Urinary bladder (tissue), 4 donors: ENCODE results near the gene TSPAN14. TPM values are rescaled to one million over a fixed set of nuclear protein-coding genes. Genes with fewer than 3 reads are reported as not detected.

Experiments used
- DNase-seq: peaks from one replicate; pipeline ENCODE4 v3.0.0-alpha.2; 2015; ENCODE audit errors: extremely low spot score
- H3K27ac ChIP-seq: one replicate; pipeline ENCODE4 v1.5.1; 2013; ENCODE audit warnings: low read depth, mild to moderate bottlenecking, moderate library complexity
- H3K36me3 ChIP-seq: one replicate; pipeline ENCODE4 v1.6.1; 2013; ENCODE audit warnings: mild to moderate bottlenecking, moderate library complexity; ENCODE audit not compliant: insufficient read depth
- H3K4me1 ChIP-seq: one replicate; pipeline ENCODE4 v1.6.1; 2013; ENCODE audit warnings: mild to moderate bottlenecking, moderate library complexity; ENCODE audit not compliant: insufficient read depth
- H3K4me3 ChIP-seq: one replicate; pipeline ENCODE4 v1.5.1; 2013; ENCODE audit warnings: low read depth, low read length
- WGBS: extraction: QIAGEN DNeasy Blood & Tissue Kit; methylation state at CpG from one replicate; pipeline ENCODE4 v1.1.7; 2013; 5-methylcytosine and 5-hydroxymethylcytosine counted together
- polyA plus RNA-seq: library from polyadenylated mRNA; stranded (reverse); fragments of 200-250 nt; gene quantifications from one replicate; pipeline ENCODE4 v1.2.3, GENCODE V29; 2013
- total RNA-seq: library from RNA; depleted of rRNA; stranded (reverse); fragments of >200 nt; gene quantifications from one replicate; pipeline ENCODE4 v1.2.3, GENCODE V29; 2014
- donor health status: healthy with polysubstance abuse.
- donor health status: healthy.

Gene TSPAN14
- total and polyA plus RNA-seq, 2 donors, result 26.4 to 65.1 TPM

DNA sequence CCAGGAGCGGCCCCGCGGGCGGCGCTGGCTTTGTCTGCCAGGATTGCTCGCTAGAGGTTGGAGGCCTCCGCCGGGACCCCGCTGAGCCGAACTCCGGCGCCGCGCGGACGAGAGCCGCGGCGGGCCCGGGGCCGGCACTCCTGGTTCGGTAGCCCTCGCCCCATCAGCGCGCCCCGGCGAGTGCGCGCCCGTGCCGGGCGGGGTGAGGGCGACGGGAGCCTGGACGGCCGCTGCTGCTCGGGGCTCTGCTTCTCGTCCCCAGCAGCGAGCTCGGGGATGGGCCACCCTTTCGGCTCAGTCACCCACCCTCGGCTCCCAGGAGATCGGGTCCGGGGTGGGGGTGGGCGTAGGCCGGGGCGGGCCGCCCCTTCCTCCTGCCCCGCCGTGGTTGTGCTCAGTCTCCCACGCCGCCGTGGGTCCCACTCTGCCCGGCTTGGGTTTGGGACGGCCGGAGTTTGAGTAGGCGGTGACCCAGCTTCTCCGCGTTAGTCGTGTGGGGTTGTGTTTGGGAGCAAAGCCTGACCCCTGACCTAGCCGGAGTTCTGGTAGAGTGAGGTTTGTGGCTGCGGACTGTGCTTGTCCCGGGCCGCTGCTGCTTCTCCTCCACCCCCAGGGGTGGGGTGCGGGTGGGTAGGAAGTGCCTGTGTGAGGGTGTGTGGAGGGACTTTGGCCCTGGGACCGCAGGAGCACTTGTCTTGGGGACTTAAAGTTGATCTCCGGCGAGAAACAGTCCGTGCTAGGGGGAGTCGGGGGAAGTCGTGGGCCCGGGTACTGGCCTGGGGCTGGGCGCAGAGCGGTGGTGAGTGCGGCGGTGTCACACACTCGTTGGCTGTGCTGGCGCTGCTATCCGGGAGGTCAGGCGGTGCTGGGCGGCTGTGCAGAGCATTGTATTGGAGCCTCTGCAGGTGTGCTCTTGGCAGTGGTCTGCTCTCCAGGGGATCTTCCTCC is 677 bp downstream of the TSPAN14 start:
- no peaks in the 10 kb centered on the region for H3K36me3 ChIP-seq
- no peaks in the 10 kb centered on the region for H3K4me1 ChIP-seq
- under 1% methylated on average over 81 of the region's 81 CpGs for WGBS
- H3K4me3 ChIP-seq, result peak overlapping the region; percentile 93
- DNase-seq, result no peak
- peak overlapping the region; percentile 96 for H3K27ac ChIP-seq

- Histone ChIP-seq H3K4me3 (peak overlapping the region; percentile 93), H3K27ac (peak overlapping the region; percentile 96), H3K36me3 (no peaks in the 10 kb centered on the region), H3K4me1 (peaks cover 3% of the 10 kb centered on the region)
- DNase-seq, result no peak
- 67% methylated on average over 13 of the region's 13 CpGs for WGBS
Measured at GRCh38 chr10:80455461-80456349, 1.6 kb downstream of the TSPAN14 start.

DNA sequence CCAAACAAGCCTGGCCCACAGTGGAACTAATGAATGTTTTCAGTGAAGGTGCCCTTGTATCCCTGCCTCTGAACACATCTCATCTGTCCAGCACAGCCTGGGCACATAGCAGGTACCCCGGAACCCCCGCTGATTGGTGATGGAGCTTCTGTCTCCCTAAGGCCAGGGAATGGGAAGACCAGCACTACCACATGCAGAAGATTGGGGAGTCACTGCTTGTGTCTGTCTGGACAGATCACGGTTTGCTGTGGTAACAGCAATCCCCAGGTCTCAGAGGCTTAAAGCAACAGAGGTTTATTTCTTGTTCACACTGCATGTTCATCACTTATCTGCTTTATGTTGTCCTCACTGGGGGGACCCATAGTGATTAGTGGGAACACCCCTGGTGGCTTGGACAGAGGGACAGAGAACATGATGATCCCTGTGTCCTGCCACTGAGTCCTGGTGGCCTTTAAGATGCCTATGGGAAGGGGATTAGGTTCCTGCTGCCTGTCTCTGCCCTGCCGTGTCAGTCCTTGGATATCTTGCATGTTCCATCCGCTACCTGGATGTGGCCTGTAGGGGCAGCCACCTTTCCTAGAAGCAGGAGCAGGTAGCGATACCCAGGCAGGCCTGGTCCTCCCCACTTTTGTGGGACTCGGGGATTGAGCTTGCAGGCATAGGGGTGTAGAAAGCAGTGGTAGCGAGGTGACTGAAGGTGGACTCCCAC is 3.6 kb downstream of the TSPAN14 start:
- Histone ChIP-seq H3K4me1 (peaks cover 3% of the 10 kb centered on the region), H3K27ac (peak overlapping the region; percentile 31), H3K4me3 (no peak overlapping the region), H3K36me3 (no peaks in the 10 kb centered on the region)
- WGBS, result 90% methylated on average over 8 of the region's 8 CpGs
- DNase-seq, result no peak

DNA sequence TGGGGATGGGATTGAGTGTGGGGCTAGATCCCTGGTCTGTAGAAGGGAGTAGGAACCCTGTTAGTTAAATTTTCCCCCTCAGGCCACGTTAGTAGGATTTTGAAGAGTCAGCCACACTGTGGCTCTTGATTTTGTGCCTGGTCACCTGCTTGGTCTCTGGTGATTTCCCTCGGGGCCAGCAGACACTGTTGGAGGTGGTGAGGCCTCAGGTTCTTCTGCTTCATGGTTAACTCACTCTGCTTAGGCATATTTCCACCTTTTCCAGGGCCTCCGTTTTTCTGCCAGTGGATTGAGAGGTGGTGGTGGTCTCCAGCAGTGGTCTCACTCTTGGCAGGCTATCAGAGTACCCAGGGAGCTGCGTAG is 4.1 kb downstream of the TSPAN14 start:
- H3K4me3 ChIP-seq, result no peak overlapping the region
- 60% methylated on average over 4 of the region's 4 CpGs for WGBS
- H3K36me3 ChIP-seq, result no peaks in the 10 kb centered on the region
- no peak for DNase-seq
- H3K27ac ChIP-seq, result no peak overlapping the region
- peaks cover 3% of the 10 kb centered on the region for H3K4me1 ChIP-seq

- DNase-seq, result no peak
- Histone ChIP-seq H3K4me3 (no peak overlapping the region), H3K27ac (no peak overlapping the region), H3K36me3 (no peaks in the 10 kb centered on the region), H3K4me1 (peaks cover 3% of the 10 kb centered on the region)
- WGBS, result 73% methylated on average over 6 of the region's 6 CpGs
Measured at GRCh38 chr10:80458638-80459037, 4.5 kb downstream of the TSPAN14 start.

DNA sequence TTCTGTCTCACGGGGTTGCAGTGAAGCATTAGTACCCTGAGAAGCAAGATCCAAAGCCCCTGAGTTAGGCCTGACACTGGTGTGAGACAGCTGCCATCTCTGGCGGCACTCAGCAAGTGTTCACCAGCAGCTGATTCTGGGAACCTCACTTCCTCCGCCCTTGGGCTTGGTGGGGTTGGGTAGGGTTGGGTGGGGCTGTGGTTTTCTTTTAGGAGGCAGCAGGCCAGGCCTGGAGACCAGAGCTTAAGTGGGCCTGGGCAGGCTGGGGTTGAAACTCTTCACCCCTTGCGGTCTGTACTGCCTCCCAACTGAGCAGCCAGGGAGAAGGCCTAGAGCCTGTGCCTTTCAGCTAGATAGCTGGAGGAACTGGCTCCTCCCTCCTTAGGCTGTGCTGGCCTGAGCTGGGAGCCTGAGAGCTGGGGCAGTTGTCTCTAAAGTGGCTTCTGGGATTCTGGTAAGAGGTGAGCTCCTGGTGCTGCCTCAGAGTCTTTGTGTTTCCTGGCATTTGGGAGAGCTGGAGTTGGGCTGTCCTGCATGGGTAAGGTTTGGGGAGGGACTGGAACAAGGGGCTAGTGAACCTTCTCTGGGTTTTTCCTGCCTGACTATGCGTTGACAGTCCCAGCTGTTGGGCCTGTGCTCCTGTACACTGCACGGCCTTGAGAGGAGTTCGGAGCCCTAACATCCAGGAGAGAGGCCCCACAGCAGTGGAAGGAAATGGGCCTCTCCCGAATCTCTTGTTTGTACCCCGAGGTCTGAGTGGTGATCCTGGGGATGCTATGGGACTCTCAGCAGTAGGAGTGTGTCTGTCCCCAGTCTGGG is 5.1 kb downstream of the TSPAN14 start:
- H3K4me3 ChIP-seq, result peak overlapping the region; percentile 4
- no peaks in the 10 kb centered on the region for H3K36me3 ChIP-seq
- H3K4me1 ChIP-seq, result peaks cover 3% of the 10 kb centered on the region
- no peak for DNase-seq
- H3K27ac ChIP-seq, result peak overlapping the region; percentile 80
- 58% methylated on average over 9 of the region's 9 CpGs for WGBS

DNA sequence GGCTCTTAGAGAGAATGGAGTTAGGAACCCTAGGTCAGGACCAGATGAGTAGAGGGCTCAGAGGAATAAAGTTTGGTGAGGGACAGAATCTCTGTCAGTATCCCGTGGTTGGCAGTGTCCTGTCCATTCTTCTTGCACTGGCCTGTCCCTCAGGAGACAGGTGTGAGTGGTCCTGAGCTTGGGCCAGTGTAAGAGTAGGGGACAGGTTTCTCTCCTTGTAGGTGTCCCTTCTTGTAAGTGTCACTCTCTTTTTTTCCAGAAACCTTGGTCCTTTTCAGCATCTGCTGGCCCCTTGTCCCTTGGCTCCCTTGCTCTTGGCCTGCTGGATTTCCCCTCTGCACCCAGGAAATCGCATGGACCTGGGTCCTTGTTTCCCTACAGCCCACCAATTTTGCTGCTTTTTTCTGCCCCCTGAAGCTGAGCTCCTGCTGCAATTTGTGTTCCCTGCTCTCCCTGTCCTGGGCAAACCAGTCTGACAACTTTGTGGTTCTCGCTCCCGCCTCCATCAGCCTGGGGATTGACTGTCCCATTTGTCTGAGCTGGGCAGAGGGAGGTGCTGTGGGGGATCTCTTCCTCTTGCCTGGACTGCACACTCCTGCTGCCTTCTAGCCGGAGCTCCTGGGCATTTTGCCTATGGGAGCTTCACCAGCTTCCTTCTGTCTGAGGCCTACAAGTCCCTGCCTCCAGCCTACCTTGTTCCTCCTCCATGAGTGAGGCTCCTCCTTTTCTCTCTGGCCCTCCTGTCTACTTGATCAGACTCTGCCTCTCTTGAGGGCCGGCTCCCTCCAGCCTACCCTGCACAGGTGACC is 6.5 kb downstream of the TSPAN14 start:
- peak; percentile 81 for DNase-seq
- 43% methylated on average over 6 of the region's 6 CpGs for WGBS
- peaks cover 3% of the 10 kb centered on the region for H3K4me1 ChIP-seq

GRCh38 chr10:80461208-80462183 is 7.4 kb downstream of the TSPAN14 start:
- no peaks in the 10 kb centered on the region for H3K36me3 ChIP-seq
- WGBS, result 68% methylated on average over 8 of the region's 8 CpGs
- H3K4me3 ChIP-seq, result no peak overlapping the region
- H3K4me1 ChIP-seq, result peaks cover 5% of the 10 kb centered on the region
- H3K27ac ChIP-seq, result peak overlapping the region; percentile 78
- DNase-seq, result no peak

More for the DNA sequence above, 6.5 kb downstream of the TSPAN14 start:
- peak overlapping the region; percentile 78 for H3K27ac ChIP-seq
- H3K4me3 ChIP-seq, result no peak overlapping the region
- H3K36me3 ChIP-seq, result no peaks in the 10 kb centered on the region

DNA sequence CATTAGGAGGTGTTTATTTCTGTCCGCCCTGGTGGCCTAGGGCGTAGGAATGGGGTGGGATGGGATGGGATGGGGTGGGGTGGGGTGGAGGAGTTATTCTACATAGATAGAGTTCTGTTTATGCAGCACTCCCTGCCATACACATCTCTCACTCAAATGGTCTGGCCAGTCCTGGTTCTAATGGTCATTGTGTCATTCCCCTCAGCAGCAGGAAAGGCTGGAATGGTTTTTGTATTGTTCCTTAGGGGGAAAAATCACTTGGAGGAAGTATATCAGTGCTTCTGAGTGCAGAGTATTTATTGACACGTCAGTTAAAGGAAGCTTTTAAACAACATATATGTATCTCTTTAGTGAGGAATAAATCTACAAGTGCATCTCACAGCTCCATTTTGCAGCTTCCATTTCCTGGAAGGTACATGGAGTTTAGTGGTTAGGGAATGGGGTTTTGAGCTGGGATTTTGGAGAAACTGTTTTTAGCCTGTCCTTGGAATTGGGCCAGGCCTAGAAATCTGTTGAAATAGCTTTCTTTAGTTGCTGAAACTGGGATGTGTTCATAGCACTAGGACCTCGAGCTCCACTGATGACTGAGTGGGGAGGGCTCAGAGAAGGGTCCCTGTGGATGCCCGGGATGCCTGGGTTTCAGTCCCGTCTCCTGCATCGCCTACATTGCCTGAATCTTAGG is 8.3 kb downstream of the TSPAN14 start:
- peaks cover 5% of the 10 kb centered on the region for H3K4me1 ChIP-seq
- H3K36me3 ChIP-seq, result no peaks in the 10 kb centered on the region
- DNase-seq, result no peak
- H3K4me3 ChIP-seq, result no peak overlapping the region
- H3K27ac ChIP-seq, result peak overlapping the region; percentile 73
- 36% methylated on average over 7 of the region's 7 CpGs for WGBS

DNA sequence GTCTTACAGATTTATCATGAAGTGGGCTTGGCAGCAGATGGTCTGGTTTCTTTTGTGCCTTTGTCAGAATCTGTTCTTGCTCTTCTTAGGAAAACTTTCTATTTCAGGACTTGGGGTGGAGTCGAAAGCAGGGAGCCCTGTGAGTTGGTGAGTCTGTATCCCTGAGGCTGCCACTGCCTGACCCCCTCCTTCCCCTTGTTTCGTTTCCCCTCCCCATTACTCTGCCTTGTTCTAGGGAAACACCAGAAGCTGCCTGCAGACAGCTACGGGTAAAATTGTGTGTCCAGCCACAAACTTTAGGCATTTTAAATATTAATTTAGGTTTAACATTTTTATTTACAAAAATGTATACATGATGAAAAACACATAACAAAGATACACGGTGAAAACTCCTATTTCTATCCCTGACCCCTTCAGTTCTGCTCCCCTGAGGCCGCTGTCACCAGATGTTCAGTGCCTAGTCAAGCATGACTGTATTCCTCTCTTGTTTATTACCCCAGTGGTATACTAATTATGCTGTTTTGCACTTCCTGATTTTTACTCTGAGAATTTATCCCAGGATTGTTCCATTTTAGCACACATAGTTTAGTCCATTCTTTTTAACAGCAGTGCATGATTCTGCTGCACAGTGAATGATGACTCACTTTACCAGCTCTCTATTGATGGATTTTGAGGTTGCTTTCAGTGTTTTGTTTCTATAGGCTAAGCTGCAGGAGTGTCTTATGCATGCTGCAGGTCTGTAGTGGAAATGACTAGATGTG is 9.1 kb downstream of the TSPAN14 start:
- Histone ChIP-seq H3K27ac (peak overlapping the region; percentile 73), H3K36me3 (no peaks in the 10 kb centered on the region), H3K4me3 (no peak overlapping the region), H3K4me1 (peaks cover 5% of the 10 kb centered on the region)
- no peak for DNase-seq
- WGBS, result 36% methylated on average over 5 of the region's 5 CpGs
